PC-3 (cell line): ENCODE measurements around the gene P2RX4.

Source experiments
- CTCF ChIP-seq: fragments of 300-600 bp; sonication (generic); conservative IDR thresholded peaks from 2 replicates; pipeline ENCODE4 v1.5.1; 2017; ENCODE audit warnings: antibody characterized with exemption, low read depth, mild to moderate bottlenecking, low read length
- EZH2 ChIP-seq: fragments of 300-600 bp; sonication (generic); IDR thresholded peaks from one replicate; pipeline ENCODE4 v1.6.1; 2017; ENCODE audit warnings: antibody characterized with exemption, mild to moderate bottlenecking, low read length; ENCODE audit not compliant: unreplicated experiment
- EZH2phosphoT487 ChIP-seq: fragments of 300-600 bp; sonication (generic); IDR thresholded peaks from 2 replicates; pipeline ENCODE4 v1.6.1; 2018; ENCODE audit warnings: mild to moderate bottlenecking, antibody characterized with exemption, low read length, borderline replicate concordance

GRCh38 chr12:121167232-121167820, 42.6 kb upstream of the P2RX4 start:
- TF ChIP-seq CTCF (no peak), EZH2 (no peak), EZH2phosphoT487 (no peak)
